Ovary (tissue), 3 donors: ENCODE data around the gene NME9.

Experiments
- POLR2A ChIP-seq: fragments of 450-650 bp; IDR thresholded peaks from one replicate; pipeline ENCODE4 v1.6.1; 2017; ENCODE audit warnings: antibody characterized with exemption, mild to moderate bottlenecking, moderate library complexity
- TF ChIP-seq, protein P1 (sequence below), 3 donors: fragments of 450-650 bp in 2 of 3; fragments of 200-600 bp in 1 of 3; IDR thresholded peaks; one replicate each; pipeline versions ENCODE4 v1.5.1 to v1.8.0; 2016 to 2022; ENCODE audit warnings: antibody characterized with exemption in 3 of 3, mild to moderate bottlenecking in 1 of 3
- donor health status: DM: no; HTN: no; CAD: no.

GRCh38 chr3:138254216-138254615 is 75.4 kb downstream of the NME9 start:
- TF ChIP-seq POLR2A: no peak
- TF ChIP-seq, protein P1, sequence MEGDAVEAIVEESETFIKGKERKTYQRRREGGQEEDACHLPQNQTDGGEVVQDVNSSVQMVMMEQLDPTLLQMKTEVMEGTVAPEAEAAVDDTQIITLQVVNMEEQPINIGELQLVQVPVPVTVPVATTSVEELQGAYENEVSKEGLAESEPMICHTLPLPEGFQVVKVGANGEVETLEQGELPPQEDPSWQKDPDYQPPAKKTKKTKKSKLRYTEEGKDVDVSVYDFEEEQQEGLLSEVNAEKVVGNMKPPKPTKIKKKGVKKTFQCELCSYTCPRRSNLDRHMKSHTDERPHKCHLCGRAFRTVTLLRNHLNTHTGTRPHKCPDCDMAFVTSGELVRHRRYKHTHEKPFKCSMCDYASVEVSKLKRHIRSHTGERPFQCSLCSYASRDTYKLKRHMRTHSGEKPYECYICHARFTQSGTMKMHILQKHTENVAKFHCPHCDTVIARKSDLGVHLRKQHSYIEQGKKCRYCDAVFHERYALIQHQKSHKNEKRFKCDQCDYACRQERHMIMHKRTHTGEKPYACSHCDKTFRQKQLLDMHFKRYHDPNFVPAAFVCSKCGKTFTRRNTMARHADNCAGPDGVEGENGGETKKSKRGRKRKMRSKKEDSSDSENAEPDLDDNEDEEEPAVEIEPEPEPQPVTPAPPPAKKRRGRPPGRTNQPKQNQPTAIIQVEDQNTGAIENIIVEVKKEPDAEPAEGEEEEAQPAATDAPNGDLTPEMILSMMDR (IDR thresholded peaks at IDR 0.05): no peak
